Suppressor macrophage treated with lipopolysaccharide for 1 hour (primary cell): ENCODE results near the gene OR10G3.
A peak's percentile ranks its signal among the peaks of the same experiment; 100 is the strongest.

Experiments used
- DNase-seq, 3 donors: peaks; one replicate each; pipeline ENCODE4 v3.0.0-alpha.2; 2020 to 2022

OR10G3 gene

GRCh38 chr14:21535545-21536417 is 44.1 kb downstream of the OR10G3 start:
- DNase-seq, result no peak

DNA sequence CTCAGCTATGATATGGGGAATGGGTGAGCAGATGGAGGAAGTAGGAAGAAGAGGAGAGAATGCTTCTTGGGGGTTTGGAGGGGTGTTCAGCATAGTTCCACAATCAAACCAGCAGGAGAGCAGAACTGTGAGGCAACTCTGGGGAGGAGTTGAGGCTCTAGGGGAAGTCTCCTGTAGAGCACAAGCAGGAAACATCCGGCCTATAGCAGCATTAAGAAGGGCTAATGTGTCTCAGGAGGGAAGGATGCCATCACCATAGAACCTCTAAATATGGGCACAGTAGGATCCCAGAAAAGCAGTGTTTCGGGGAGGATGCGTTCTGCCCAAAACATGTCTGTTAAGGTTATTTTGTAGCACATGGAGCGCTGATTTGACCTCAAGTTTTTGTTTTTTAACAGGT is 45.3 kb downstream of the OR10G3 start:
- peak in 1 of 3 donors; percentile 4 for DNase-seq

- DNase-seq, result no peak
Measured at GRCh38 chr14:21533294-21533693, 46.6 kb downstream of the OR10G3 start.

DNA sequence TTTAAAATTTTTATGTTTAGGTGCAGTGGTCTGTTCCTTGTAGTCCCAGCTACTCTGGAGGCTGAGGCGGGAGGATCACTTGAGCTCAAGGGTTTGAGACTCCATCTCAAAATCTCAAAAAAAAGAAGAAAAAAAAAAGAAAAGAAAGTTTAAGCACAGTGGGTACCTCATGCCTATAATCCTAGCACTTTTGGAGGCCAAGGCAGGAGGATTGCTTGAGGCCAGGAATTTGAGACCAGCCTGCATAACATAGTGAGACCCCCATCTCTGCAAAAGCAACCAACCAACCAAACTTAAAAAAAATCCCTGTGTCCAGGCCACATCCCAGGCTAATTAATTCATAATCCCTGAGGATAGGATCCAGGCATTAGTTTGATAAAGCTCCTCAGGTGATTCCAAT is 50.4 kb downstream of the OR10G3 start:
- no peak for DNase-seq

DNA sequence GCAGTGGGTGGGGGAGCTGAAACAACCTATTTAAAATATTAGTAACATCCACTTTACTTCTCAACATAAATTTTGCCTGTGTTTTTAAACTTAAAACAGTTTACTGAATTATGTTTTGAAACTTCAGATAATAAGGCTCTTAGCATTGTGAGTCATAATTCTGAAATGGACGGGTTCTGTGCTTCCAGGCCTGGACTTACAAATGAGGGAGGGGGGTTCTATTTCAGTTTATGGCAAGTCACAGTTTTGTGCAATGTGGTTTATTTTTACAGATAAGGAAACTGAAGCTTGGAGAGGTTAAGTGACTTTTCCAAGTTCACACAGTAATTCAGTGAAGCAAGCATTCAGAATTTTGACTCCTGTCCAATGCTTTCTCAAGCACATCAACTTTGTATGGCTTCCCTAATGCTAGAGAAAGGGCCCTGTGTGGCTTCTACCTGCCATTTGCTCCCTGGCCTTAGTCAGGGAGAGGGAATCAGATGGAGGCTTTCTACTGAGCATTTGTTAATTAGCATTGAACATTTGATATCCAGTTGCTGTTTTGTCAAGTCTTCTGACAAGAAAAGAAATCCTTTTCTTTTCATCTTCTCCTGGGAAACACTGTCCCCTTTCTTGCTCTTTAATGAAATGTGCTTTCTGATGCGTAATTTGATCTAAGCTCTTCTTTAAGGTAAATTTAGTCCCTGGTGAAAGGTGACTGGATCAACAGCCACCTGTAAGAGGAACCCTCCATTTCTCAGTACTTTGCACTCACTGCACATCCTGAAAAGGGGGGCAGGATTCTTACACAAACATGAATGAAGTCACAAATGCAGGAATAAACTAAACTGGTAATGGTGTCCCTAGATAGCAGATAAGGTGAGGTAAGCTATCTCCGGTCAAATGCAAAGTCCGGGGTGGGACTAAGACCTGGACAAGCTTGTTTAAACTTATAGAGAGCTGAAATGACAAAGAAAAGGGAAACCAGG is 51.2 kb downstream of the OR10G3 start:
- DNase-seq, result no peak

DNA sequence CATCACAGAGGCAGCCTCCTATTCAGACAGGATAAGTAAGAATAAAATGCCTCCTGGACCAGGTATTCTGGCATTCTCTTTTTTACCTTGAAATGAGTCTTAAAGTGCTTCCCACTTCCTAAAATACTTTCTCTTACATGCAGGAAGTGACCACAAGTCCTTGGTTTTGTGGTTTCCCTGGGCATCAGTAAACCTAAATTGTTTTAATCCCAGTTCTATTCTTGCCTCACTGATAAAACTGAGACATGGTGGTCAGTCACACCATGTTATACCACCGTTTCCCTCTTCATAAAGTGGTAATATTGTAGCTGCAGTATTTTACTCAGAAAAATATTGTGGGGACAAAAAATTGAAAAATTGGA is 52.6 kb downstream of the OR10G3 start:
- DNase-seq, result no peak

GRCh38 chr14:21526672-21527317 is 53.1 kb downstream of the OR10G3 start:
- no peak for DNase-seq

- DNase-seq, result peak in 2 of 3 donors; percentile 44 to 65
Measured at GRCh38 chr14:21525962-21526671, 53.8 kb downstream of the OR10G3 start, which contains the start of gene SALL2. Gene SALL2 (minus strand): TSS chr14:21526346. CDS start chr14:21526127, 219 bp downstream.

- no peak for DNase-seq
Measured at GRCh38 chr14:21525571-21525961, 54.3 kb downstream of the OR10G3 start.

GRCh38 chr14:21524575-21525490 is 55.0 kb downstream of the OR10G3 start:
- DNase-seq, result no peak

- DNase-seq, result no peak
Measured at GRCh38 chr14:21523203-21523602, 56.7 kb downstream of the OR10G3 start.

DNA sequence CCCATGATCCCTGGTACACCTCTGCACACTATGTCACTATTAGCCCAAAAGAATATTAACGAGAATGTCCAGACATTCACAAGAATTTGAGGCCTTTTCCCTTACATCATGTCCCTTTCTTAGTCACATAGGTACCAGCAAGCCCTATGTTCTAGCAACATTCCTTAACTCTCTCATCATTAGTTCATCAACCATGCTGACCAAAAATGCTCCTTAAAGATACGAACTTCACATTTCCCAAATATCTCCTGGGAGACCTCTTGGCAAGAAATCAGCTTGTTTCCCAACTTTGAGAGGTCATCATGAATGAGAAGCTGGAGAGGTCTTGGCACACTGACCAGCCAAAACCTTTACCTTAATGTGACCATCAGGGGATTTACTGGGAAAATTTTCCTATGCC is 58.4 kb downstream of the OR10G3 start:
- no peak for DNase-seq

GRCh38 chr14:21520767-21521166 is 59.1 kb downstream of the OR10G3 start:
- no peak for DNase-seq

DNA sequence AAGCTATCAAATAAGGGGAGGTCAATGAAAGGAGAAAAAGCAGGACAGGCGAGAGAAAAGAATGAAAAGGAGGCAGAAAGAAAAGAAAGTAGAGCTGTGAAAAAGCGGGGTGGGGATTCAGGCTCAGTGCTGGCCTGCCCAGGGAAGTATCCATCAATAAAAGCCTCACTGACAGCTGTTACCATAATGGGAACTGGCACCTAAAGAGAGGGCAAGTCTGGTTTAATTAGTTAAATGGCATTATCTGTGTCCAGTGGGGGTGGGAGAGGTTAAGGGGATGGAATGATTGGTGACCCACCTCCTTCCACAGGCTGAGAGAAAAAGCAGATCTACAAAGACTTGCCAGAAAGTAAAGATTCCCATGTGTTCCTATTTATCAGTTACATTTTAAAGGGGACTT is 61.2 kb downstream of the OR10G3 start:
- DNase-seq, result no peak
